HL-60 (cell line): Measurements from ENCODE around the gene BRIX1.

Source experiments
- DNase-seq, 2 experiments: peaks; one replicate each; pipeline ENCODE4 v3.0.0-alpha.2; 2010 to 2020; ENCODE audit warnings: low read depth in 1 of 2, low spot score in 1 of 2
- H3K27ac ChIP-seq: fragments of 250-450 bp; sonication (Bioruptor Pico); replicated peaks from 2 replicates; pipeline ENCODE4 v1.5.1; 2020; ENCODE audit warnings: mild to moderate bottlenecking, moderate library complexity
- H3K27me3 ChIP-seq: fragments of 250-450 bp; sonication (Bioruptor Pico); 2 replicates; pipeline ENCODE4 v1.5.1; 2021; ENCODE audit warnings: mild to moderate bottlenecking, moderate library complexity; ENCODE audit not compliant: insufficient read depth, poor library complexity, severe bottlenecking
- H3K4me3 ChIP-seq: replicated peaks from 2 replicates; pipeline ENCODE4 v1.5.1; 2011; ENCODE audit warnings: mild to moderate bottlenecking, control low read depth, low read length; ENCODE audit not compliant: insufficient read depth
- CTCF ChIP-seq: IDR thresholded peaks from one replicate; pipeline ENCODE4 v1.5.1; 2011; ENCODE audit warnings: low read length, control low read depth, inconsistent platforms; ENCODE audit not compliant: insufficient read depth
- GABPA ChIP-seq: IDR thresholded peaks from 2 replicates; pipeline ENCODE4 v1.6.1; 2012; ENCODE audit warnings: low read depth
- POLR2AphosphoS5 ChIP-seq: IDR thresholded peaks from 2 replicates; pipeline ENCODE4 v1.6.1; 2012; ENCODE audit warnings: low read depth
- REST ChIP-seq: IDR thresholded peaks from 2 replicates; pipeline ENCODE4 v1.6.1; 2012; ENCODE audit warnings: low read depth; ENCODE audit not compliant: insufficient replicate concordance
- SPI1 ChIP-seq: IDR thresholded peaks from 2 replicates; pipeline ENCODE4 v1.6.1; 2012; ENCODE audit warnings: low read depth, mild to moderate bottlenecking, borderline replicate concordance

The BRIX1 gene

DNA sequence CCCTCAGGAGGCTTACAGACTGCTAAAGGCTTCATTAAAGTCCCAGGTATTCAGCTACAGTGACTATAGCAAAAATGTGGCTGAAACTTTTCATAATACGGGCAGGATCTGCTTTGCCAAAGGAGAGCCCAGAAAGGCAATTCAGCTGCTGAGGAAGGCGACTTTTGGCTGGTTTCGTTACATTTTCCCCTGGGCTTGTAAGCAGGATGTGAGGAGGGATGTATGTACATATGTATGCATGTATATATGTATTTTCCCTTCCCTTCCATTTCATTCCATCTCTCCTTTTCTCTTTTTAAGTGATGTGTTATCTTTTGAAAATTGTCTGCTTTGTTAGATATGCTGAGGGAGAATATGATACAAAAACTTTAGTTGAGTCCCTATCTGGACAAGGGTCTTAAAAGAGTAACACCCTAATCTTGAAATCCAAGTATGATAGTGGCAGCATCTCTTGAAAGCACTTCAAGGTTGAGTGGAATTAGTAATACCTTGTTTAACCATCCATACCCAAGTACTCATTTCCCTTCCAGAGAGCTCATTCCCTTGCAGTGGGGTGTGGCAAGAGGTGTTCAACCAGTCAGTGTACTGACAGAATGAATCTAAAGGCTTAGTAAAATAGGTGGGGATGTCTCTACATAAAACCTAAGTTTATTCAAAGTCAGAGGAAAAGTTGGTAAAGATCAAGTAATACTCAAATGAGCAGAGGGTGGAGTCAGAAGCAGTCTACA, 29.0 kb upstream of the BRIX1 start:
- Histone ChIP-seq H3K27me3 (no peaks in the 10 kb centered on the region), H3K27ac (no peak overlapping the region), H3K4me3 (no peak overlapping the region)
- no peak for TF ChIP-seq GABPA
- no peak for TF ChIP-seq REST
- no peak for TF ChIP-seq SPI1
- no peak for DNase-seq

- no peak for TF ChIP-seq REST
- TF ChIP-seq GABPA, result no peak
- TF ChIP-seq POLR2AphosphoS5, result no peak
- no peak for TF ChIP-seq SPI1
- TF ChIP-seq CTCF, result no peak
- Histone ChIP-seq H3K27ac (no peak overlapping the region), H3K4me3 (no peak overlapping the region), H3K27me3 (no peaks in the 10 kb centered on the region)
- no peak for DNase-seq
Observed at GRCh38 chr5:34889394-34889793, 26.1 kb upstream of the BRIX1 start.

DNA sequence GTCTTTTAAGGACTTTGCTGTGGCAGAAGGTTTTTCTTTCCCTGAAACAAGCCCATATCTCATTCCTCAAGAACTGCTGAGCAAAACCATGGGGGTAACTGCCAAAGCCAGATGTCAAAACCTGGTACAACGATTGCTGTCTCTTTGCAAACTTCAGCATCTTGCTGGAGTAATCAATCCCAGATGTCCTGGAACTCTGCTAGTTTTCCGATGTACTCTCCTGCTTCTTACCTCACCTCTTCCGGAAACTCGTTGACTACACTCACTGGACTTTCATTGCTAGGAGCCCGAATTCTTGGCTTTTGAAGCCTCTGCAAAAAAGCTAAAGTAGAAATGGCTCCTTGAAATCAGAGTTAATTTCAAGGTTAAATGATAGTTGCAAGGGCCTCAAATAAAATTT, 23.5 kb upstream of the BRIX1 start:
- Histone ChIP-seq H3K27ac (no peak overlapping the region), H3K27me3 (no peaks in the 10 kb centered on the region), H3K4me3 (no peak overlapping the region)
- no peak for DNase-seq
- TF ChIP-seq POLR2AphosphoS5 (no peak), CTCF (no peak), GABPA (no peak), SPI1 (no peak), REST (no peak)
